ENCODE data around the gene PPP1R14C. TPM values are rescaled to one million over a fixed set of nuclear protein-coding genes. Genes with fewer than 3 reads are reported as not detected.
A peak's percentile ranks its signal among the peaks of the same experiment; 100 is the strongest.

Gene PPP1R14C
- total RNA-seq, 1 experiment from 2014 or later: 4.6 TPM

DNA sequence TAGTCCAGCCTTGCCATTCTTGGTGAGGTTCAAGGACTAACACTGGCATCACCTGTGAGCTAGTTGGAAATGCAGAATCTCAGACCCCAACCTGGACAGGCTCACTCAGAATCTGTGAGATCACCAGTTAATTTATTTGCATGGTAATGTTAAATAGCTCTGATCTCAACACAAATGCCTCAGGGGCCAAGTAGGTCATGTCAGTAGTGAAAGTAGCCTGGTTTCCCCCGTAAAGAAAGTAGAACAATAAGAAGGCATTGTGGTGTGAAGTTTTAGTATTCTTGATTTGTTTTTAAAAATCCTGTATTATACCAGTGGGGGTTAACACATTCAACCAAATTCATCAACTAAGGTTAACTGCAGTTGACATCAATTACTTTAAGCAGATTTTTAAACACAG, 105.5 kb downstream of the PPP1R14C start:
- peaks cover 6% of the 10 kb centered on the region for H3K4me1 ChIP-seq (ENCODE audit: insufficient read depth, low read length, poor library complexity, severe bottlenecking)
- ChIA-PET CTCF (no interaction called here), POLR2A (ENCODE audit: low non-redundant PET) (no interaction called here)
- intact Hi-C loops (cut with micrococcal nuclease; ENCODE audit: unreplicated experiment): no loop called here
- TF ChIP-seq EZH2 (IDR thresholded peaks at IDR 0.05; ENCODE audit: borderline replicate concordance, low read depth, low read length, poor library complexity, severe bottlenecking): no peak
- TF ChIP-seq, protein P1, sequence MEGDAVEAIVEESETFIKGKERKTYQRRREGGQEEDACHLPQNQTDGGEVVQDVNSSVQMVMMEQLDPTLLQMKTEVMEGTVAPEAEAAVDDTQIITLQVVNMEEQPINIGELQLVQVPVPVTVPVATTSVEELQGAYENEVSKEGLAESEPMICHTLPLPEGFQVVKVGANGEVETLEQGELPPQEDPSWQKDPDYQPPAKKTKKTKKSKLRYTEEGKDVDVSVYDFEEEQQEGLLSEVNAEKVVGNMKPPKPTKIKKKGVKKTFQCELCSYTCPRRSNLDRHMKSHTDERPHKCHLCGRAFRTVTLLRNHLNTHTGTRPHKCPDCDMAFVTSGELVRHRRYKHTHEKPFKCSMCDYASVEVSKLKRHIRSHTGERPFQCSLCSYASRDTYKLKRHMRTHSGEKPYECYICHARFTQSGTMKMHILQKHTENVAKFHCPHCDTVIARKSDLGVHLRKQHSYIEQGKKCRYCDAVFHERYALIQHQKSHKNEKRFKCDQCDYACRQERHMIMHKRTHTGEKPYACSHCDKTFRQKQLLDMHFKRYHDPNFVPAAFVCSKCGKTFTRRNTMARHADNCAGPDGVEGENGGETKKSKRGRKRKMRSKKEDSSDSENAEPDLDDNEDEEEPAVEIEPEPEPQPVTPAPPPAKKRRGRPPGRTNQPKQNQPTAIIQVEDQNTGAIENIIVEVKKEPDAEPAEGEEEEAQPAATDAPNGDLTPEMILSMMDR (conservative IDR thresholded peaks at IDR 0.05; ENCODE audit: low read depth, low read length): no peak
- H3K9me3 ChIP-seq (ENCODE audit: low read depth, low read length, poor library complexity, severe bottlenecking): no peaks in the 10 kb centered on the region
- no TSS peak for BruUV-seq (replicated peaks)
- H3K27me3 ChIP-seq (replicated peaks; ENCODE audit: insufficient read depth, low read depth, low read length, poor library complexity): no peaks in the 10 kb centered on the region
- DNase-seq (ENCODE audit: low spot score): no peak
- no peak overlapping the region for H3K27ac ChIP-seq (ENCODE audit: low read depth, low read length, poor library complexity, severe bottlenecking)
- H3K36me3 ChIP-seq (ENCODE audit: insufficient read depth, low read length, poor library complexity, severe bottlenecking): no peaks in the 10 kb centered on the region
- no peak overlapping the region for H3K4me3 ChIP-seq (ENCODE audit: low read depth, low read length, poor library complexity, severe bottlenecking)

DNA sequence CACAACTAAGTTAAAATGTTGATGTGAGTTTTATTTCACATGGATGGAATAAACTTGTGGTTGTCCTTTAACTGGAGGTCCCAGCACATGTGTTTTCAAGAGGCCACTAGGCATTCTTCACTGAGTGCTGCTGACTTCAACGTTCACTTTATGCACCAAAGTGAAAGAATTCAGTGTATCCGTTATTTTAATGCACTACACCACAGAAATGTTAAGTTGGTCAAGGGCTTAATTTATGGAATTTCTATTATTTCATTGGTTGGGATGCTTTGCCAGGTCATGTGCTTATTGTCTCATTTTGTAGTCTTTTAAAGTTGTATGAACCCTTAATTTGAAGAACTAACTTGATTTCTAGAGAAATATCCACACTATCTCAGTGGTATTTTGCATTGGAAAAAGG, 106.4 kb downstream of the PPP1R14C start:
- Histone ChIP-seq H3K4me1 (ENCODE audit: insufficient read depth, low read length, poor library complexity, severe bottlenecking) (peaks cover 6% of the 10 kb centered on the region), H3K36me3 (ENCODE audit: insufficient read depth, low read length, poor library complexity, severe bottlenecking) (no peaks in the 10 kb centered on the region), H3K27me3 (replicated peaks; ENCODE audit: insufficient read depth, low read depth, low read length, poor library complexity) (no peaks in the 10 kb centered on the region), H3K27ac (ENCODE audit: low read depth, low read length, poor library complexity, severe bottlenecking) (no peak overlapping the region), H3K4me3 (ENCODE audit: low read depth, low read length, poor library complexity, severe bottlenecking) (no peak overlapping the region), H3K9me3 (ENCODE audit: low read depth, low read length, poor library complexity, severe bottlenecking) (no peaks in the 10 kb centered on the region)
- TF ChIP-seq EZH2 (IDR thresholded peaks at IDR 0.05; ENCODE audit: borderline replicate concordance, low read depth, low read length, poor library complexity, severe bottlenecking): no peak
- TF ChIP-seq, protein P1 (conservative IDR thresholded peaks at IDR 0.05; ENCODE audit: low read depth, low read length): no peak
- CTCF ChIA-PET: no interaction called here
- no peak for DNase-seq (ENCODE audit: low spot score)
- BruUV-seq (replicated peaks): no TSS peak
- POLR2A ChIA-PET (ENCODE audit: low non-redundant PET): no interaction called here
- intact Hi-C loops (cut with micrococcal nuclease; ENCODE audit: unreplicated experiment): no loop called here

DNA sequence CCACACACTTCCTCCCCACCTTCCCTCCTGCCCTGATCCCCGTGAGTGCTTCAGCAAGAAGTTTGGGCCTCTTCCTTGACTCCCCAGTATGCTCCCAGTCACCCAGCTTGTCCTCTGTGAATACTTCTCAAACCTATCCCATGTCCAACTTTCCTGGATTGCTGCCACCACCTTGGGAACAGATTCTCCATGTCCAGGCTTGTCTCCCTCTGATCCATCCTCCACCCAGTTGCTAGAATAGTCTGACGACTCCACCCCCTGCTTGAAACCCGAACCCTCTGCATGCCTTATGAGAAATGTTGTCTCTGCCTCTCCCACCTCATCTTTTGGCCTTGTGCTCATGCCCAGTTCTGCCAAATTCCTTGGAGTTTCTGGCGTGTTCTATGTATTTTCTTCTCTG, 108.0 kb downstream of the PPP1R14C start:
- BruUV-seq (replicated peaks): no TSS peak
- no peaks in the 10 kb centered on the region for H3K9me3 ChIP-seq (ENCODE audit: low read depth, low read length, poor library complexity, severe bottlenecking)
- peak; percentile 19 for DNase-seq (ENCODE audit: low spot score)

More for the DNA sequence above, 108.0 kb downstream of the PPP1R14C start:
- no peaks in the 10 kb centered on the region for H3K27me3 ChIP-seq (replicated peaks; ENCODE audit: insufficient read depth, low read depth, low read length, poor library complexity)
- no peak overlapping the region for H3K4me3 ChIP-seq (ENCODE audit: low read depth, low read length, poor library complexity, severe bottlenecking)
- H3K27ac ChIP-seq (ENCODE audit: low read depth, low read length, poor library complexity, severe bottlenecking): no peak overlapping the region
- H3K36me3 ChIP-seq (ENCODE audit: insufficient read depth, low read length, poor library complexity, severe bottlenecking): no peaks in the 10 kb centered on the region
- no peak for TF ChIP-seq EZH2 (IDR thresholded peaks at IDR 0.05; ENCODE audit: borderline replicate concordance, low read depth, low read length, poor library complexity, severe bottlenecking)
- TF ChIP-seq, protein P1 (conservative IDR thresholded peaks at IDR 0.05; ENCODE audit: low read depth, low read length): no peak
- CTCF ChIA-PET: no interaction called here
- intact Hi-C loops (cut with micrococcal nuclease; ENCODE audit: unreplicated experiment): no loop called here
- POLR2A ChIA-PET (ENCODE audit: low non-redundant PET): no interaction called here
- peaks cover 6% of the 10 kb centered on the region for H3K4me1 ChIP-seq (ENCODE audit: insufficient read depth, low read length, poor library complexity, severe bottlenecking)

All from A673 (cell line).